ENCODE results near the gene NCF4. TPM values are rescaled to one million over a fixed set of nuclear protein-coding genes. Genes with fewer than 3 reads are reported as not detected.

NCF4 gene
- total RNA-seq, 1 donor from 2014 or later, result 13.7 TPM

- no peak for TF ChIP-seq CTCF (IDR thresholded peaks at IDR 0.05)
- Histone ChIP-seq H3K4me3 (no peak overlapping the region), H3K27ac (no peak overlapping the region), H3K36me3 (no peaks in the 10 kb centered on the region), H3K27me3 (no peaks in the 10 kb centered on the region), H3K4me1 (no peaks in the 10 kb centered on the region), H3K9me3 (no peaks in the 10 kb centered on the region)
- intact Hi-C loops (cut with DNase I), result no loop called here
- DNase-seq (ENCODE audit: low spot score in 2 of 2), result no peak
Measured at GRCh38 chr22:36830601-36831000, 30.2 kb upstream of the NCF4 start.

GRCh38 chr22:36831206-36831605, 29.6 kb upstream of the NCF4 start:
- TF ChIP-seq CTCF (IDR thresholded peaks at IDR 0.05), result no peak
- Histone ChIP-seq H3K36me3 (no peaks in the 10 kb centered on the region), H3K27me3 (no peaks in the 10 kb centered on the region), H3K4me1 (no peaks in the 10 kb centered on the region), H3K27ac (no peak overlapping the region), H3K4me3 (no peak overlapping the region), H3K9me3 (no peaks in the 10 kb centered on the region)
- DNase-seq (ENCODE audit: low spot score in 2 of 2), result no peak
- intact Hi-C loops (cut with DNase I), result no loop called here

- Histone ChIP-seq H3K27me3 (no peaks in the 10 kb centered on the region), H3K9me3 (no peaks in the 10 kb centered on the region), H3K4me3 (no peak overlapping the region), H3K36me3 (no peaks in the 10 kb centered on the region), H3K4me1 (no peaks in the 10 kb centered on the region), H3K27ac (no peak overlapping the region)
- intact Hi-C loops (cut with DNase I), result no loop called here
- no peak for DNase-seq (ENCODE audit: low spot score in 2 of 2)
- no peak for TF ChIP-seq CTCF (IDR thresholded peaks at IDR 0.05)
Measured at GRCh38 chr22:36831717-36832116, 29.1 kb upstream of the NCF4 start.

- no peaks in the 10 kb centered on the region for H3K9me3 ChIP-seq
- H3K27me3 ChIP-seq, result no peaks in the 10 kb centered on the region
- TF ChIP-seq CTCF (IDR thresholded peaks at IDR 0.05), result no peak
- DNase-seq (ENCODE audit: low spot score in 2 of 2), result no peak
- H3K4me3 ChIP-seq, result no peak overlapping the region
- no peaks in the 10 kb centered on the region for H3K36me3 ChIP-seq
- no peak overlapping the region for H3K27ac ChIP-seq
- H3K4me1 ChIP-seq, result no peaks in the 10 kb centered on the region
- intact Hi-C loops (cut with DNase I), result no loop called here
Measured at GRCh38 chr22:36833073-36833472, 27.7 kb upstream of the NCF4 start.

GRCh38 chr22:36835903-36836302, 24.9 kb upstream of the NCF4 start:
- intact Hi-C loops (cut with DNase I), result no loop called here
- no peak for TF ChIP-seq CTCF (IDR thresholded peaks at IDR 0.05)
- no peaks in the 10 kb centered on the region for H3K27me3 ChIP-seq
- H3K9me3 ChIP-seq, result no peaks in the 10 kb centered on the region
- no peaks in the 10 kb centered on the region for H3K4me1 ChIP-seq
- H3K36me3 ChIP-seq, result no peaks in the 10 kb centered on the region
- no peak overlapping the region for H3K27ac ChIP-seq
- no peak overlapping the region for H3K4me3 ChIP-seq
- no peak for DNase-seq (ENCODE audit: low spot score in 2 of 2)

All from ascending aorta (tissue), 2 donors.